Fibroblast of mammary gland (primary cell): Measurements from ENCODE around the gene MYO15A.

Experiments
- DNase-seq: peaks from one replicate; pipeline ENCODE4 v3.0.0-alpha.2; 2010; ENCODE audit warnings: low read depth
- H3K4me3 ChIP-seq: 2 replicates; pipeline ENCODE4 v1.5.1; 2011; ENCODE audit warnings: low read depth, mild to moderate bottlenecking, low read length, moderate library complexity; ENCODE audit not compliant: control insufficient read depth
- CTCF ChIP-seq: conservative IDR thresholded peaks from 2 replicates; pipeline ENCODE4 v1.5.1; 2011; ENCODE audit warnings: low read depth, low read length, inconsistent platforms; ENCODE audit not compliant: control insufficient read depth, insufficient read depth

The MYO15A gene

GRCh38 chr17:18182110-18182977 lies 73.8 kb downstream of the MYO15A start:
- no peak for DNase-seq
- peak overlapping the region; percentile 75 for H3K4me3 ChIP-seq
- no peak for TF ChIP-seq CTCF

DNA sequence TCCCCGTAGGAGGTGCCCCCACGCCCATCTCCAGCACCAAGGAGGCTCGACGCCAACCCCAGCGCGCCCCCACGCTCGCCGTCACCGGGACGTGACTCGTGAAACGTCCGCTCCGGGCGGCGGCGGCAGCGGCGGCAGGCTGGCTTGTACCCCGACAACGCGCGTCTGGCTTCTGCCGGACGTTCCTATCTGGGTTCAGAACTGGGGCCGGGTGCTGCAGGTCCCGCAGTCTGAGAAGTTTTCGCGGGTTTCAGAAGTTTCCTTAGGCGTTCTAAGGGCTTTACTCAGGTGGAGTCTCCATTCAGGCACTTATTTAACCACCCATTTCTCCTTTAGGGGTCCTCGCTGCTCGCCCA lies 74.4 kb downstream of the MYO15A start:
- DNase-seq = no peak
- TF ChIP-seq CTCF = no peak
- H3K4me3 ChIP-seq = peak overlapping the region; percentile 75

- peak; percentile 17 for TF ChIP-seq CTCF
- DNase-seq = peak; percentile 100
- H3K4me3 ChIP-seq = peak within 1 kb of the TSS; percentile 75
These were observed 75.0 kb downstream of the MYO15A start, which contains the start of gene ALKBH5 for GRCh38 chr17:18183334-18184142. ALKBH5 (plus strand) TSS chr17:18183828; CDS start chr17:18184244, 416 bp downstream.

DNA sequence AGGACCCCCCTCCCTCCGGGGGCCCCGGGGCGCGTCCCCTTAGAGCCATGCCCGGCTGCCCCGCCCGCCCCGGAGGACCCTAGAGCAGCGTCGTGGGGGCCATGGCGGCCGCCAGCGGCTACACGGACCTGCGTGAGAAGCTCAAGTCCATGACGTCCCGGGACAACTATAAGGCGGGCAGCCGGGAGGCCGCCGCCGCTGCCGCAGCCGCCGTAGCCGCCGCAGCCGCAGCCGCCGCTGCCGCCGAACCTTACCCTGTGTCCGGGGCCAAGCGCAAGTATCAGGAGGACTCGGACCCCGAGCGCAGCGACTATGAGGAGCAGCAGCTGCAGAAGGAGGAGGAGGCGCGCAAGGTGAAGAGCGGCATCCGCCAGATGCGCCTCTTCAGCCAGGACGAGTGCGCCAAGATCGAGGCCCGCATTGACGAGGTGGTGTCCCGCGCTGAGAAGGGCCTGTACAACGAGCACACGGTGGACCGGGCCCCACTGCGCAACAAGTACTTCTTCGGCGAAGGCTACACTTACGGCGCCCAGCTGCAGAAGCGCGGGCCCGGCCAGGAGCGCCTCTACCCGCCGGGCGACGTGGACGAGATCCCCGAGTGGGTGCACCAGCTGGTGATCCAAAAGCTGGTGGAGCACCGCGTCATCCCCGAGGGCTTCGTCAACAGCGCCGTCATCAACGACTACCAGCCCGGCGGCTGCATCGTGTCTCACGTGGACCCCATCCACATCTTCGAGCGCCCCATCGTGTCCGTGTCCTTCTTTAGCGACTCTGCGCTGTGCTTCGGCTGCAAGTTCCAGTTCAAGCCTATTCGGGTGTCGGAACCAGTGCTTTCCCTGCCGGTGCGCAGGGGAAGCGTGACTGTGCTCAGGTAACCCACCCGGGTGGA lies 75.8 kb downstream of the MYO15A start:
- peak overlapping the region; percentile 65 for H3K4me3 ChIP-seq
- peak; percentile 52 for DNase-seq
- no peak for TF ChIP-seq CTCF

DNA sequence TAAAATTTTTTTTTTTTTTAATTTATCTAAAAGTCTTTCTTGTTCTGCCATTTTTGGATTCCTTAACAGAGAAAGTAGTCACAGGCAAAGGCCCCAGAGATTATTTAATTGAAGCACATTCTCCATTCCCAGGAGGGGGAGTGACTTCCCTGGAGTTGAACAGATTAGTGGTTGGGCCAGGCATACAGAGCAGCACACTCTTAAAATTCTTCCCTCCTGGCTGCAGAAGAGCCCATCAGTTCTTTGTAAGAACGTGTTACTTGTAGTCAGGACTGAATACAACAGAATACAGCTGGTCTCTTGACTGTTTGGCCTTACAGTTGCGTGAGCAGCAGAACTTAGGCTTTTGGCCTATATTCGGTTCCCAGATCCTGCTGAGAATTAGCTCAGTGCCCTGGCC lies 76.8 kb downstream of the MYO15A start:
- peak overlapping the region; percentile 65 for H3K4me3 ChIP-seq
- DNase-seq = peak; percentile 42
- TF ChIP-seq CTCF = no peak
